Measurements from ENCODE around the gene GDF2.

Gene GDF2

GRCh38 chr10:47370015-47370767, 47.9 kb downstream of the GDF2 start:
- TF ChIP-seq, protein P1, sequence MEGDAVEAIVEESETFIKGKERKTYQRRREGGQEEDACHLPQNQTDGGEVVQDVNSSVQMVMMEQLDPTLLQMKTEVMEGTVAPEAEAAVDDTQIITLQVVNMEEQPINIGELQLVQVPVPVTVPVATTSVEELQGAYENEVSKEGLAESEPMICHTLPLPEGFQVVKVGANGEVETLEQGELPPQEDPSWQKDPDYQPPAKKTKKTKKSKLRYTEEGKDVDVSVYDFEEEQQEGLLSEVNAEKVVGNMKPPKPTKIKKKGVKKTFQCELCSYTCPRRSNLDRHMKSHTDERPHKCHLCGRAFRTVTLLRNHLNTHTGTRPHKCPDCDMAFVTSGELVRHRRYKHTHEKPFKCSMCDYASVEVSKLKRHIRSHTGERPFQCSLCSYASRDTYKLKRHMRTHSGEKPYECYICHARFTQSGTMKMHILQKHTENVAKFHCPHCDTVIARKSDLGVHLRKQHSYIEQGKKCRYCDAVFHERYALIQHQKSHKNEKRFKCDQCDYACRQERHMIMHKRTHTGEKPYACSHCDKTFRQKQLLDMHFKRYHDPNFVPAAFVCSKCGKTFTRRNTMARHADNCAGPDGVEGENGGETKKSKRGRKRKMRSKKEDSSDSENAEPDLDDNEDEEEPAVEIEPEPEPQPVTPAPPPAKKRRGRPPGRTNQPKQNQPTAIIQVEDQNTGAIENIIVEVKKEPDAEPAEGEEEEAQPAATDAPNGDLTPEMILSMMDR (IDR thresholded peaks at IDR 0.05; ENCODE audit: control extremely low read depth, extremely low read depth, low read depth, missing control alignments), result no peak
- ChIA-PET POLR2A (no interaction called here), CTCF (interaction anchor here (1.3 kb wide), 1 partner anchor 30 kb away, joined by 6 read pairs; no protein-coding TSS in a partner anchor)
- no peak for DNase-seq (ENCODE audit: extremely low spot score)

DNA sequence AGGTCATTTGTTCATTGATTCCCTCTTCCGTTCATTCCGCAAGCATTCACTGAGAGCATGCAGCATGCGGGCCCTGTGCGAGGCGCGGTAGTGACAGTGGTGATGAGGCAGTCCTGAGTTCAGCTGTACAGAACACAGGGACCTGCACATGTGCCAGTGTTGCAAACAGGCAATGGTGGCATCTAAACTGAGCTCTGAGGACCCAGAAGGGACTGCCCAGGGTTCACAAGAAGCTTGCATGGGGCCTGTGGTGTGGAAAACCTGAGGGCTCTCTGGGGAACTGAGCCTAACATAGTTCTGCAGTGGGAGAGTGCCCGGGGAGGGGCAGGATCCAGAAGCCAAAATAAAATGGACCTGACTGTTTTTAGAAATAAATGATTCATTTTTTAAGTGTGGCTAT, 48.6 kb downstream of the GDF2 start:
- no peak for DNase-seq (ENCODE audit: extremely low spot score)
- TF ChIP-seq, protein P1 (IDR thresholded peaks at IDR 0.05; ENCODE audit: control extremely low read depth, extremely low read depth, low read depth, missing control alignments), result no peak
- ChIA-PET CTCF (interaction anchor here (3.0 kb wide), 1 partner anchor 9 kb away, joined by 10 read pairs; no protein-coding TSS in a partner anchor), POLR2A (no interaction called here)

GRCh38 chr10:47371629-47372485, 49.6 kb downstream of the GDF2 start:
- TF ChIP-seq, protein P1 (IDR thresholded peaks at IDR 0.05; ENCODE audit: control extremely low read depth, extremely low read depth, low read depth, missing control alignments), result no peak
- CTCF ChIA-PET, result interaction anchor here (3.0 kb wide), 1 partner anchor 10 kb away, joined by 10 read pairs; no protein-coding TSS in a partner anchor
- POLR2A ChIA-PET, result no interaction called here
- no peak for DNase-seq (ENCODE audit: extremely low spot score)

GRCh38 chr10:47372726-47373125, 50.5 kb downstream of the GDF2 start:
- TF ChIP-seq, protein P1 (IDR thresholded peaks at IDR 0.05; ENCODE audit: control extremely low read depth, extremely low read depth, low read depth, missing control alignments), result no peak
- ChIA-PET CTCF (interaction anchor here (0.8 to 3.0 kb wide), 4 partner anchors 9 to 33 kb away, joined by 3 to 10 read pairs (median 3); no protein-coding TSS in a partner anchor), POLR2A (no interaction called here)
- no peak for DNase-seq (ENCODE audit: extremely low spot score)

- TF ChIP-seq, protein P1 (IDR thresholded peaks at IDR 0.05; ENCODE audit: control extremely low read depth, extremely low read depth, low read depth, missing control alignments), result no peak
- ChIA-PET CTCF (interaction anchor here (1.6 to 1.8 kb wide), 2 partner anchors 9 to 13 kb away, joined by 5 to 10 read pairs; no protein-coding TSS in a partner anchor), POLR2A (no interaction called here)
- DNase-seq (ENCODE audit: extremely low spot score), result no peak
Measured at GRCh38 chr10:47374611-47375536, 52.6 kb downstream of the GDF2 start.
